Upper lobe of left lung (tissue), 6 donors: Measurements from ENCODE around the gene TAOK3. TPM values are rescaled to one million over a fixed set of nuclear protein-coding genes. Genes with fewer than 3 reads are reported as not detected.

Experiments
- ATAC-seq, 2 donors: fragments of 200-7000 bp; cut with Tn5 transposase; one replicate each; pipeline ENCODE4 v1.9.1; 2022; ENCODE audit warnings: mild to moderate bottlenecking in 2 of 2, moderate library complexity in 2 of 2; ENCODE audit not compliant: low FRiP score in 2 of 2
- DNase-seq, 2 donors: peaks; one replicate each; pipeline ENCODE4 v3.0.0-alpha.2; 2019 to 2020
- H3K27ac ChIP-seq, 4 donors: fragments of 200-600 bp; sonication (generic); one replicate each; pipeline ENCODE4 v1.5.1; 2016 to 2019
- H3K27me3 ChIP-seq, 4 donors: fragments of 200-600 bp; sonication (generic); one replicate each; pipeline ENCODE4 v1.5.1; 2017 to 2019
- H3K36me3 ChIP-seq, 4 donors: fragments of 200-600 bp; sonication (generic); one replicate each; pipeline ENCODE4 v1.5.1; 2016 to 2019
- H3K4me1 ChIP-seq, 4 donors: fragments of 200-600 bp; sonication (generic); one replicate each; pipeline ENCODE4 v1.5.1; 2018 to 2019
- H3K4me3 ChIP-seq, 4 donors: fragments of 200-600 bp; sonication (generic); one replicate each; pipeline ENCODE4 v1.5.1; 2017 to 2019; ENCODE audit warnings: mild to moderate bottlenecking in 2 of 4, moderate library complexity in 1 of 4
- H3K9me3 ChIP-seq, 4 donors: fragments of 200-600 bp; sonication (generic); one replicate each; pipeline ENCODE4 v1.5.1; 2018 to 2019
- CTCF ChIP-seq, 6 experiments: fragments of 450-650 bp in 4 of 6; fragments of 200-600 bp in 2 of 6; sonication (generic) in 2 of 6; IDR thresholded peaks; one replicate each; pipeline ENCODE4 v1.5.1; 2016 to 2019; ENCODE audit warnings: antibody characterized with exemption in 6 of 6
- EP300 ChIP-seq, 4 donors: sonication (generic); formaldehyde crosslinking; IDR thresholded peaks; one replicate each; pipeline ENCODE4 v1.5.1; 2017; ENCODE audit warnings: antibody characterized with exemption in 4 of 4, control low read depth in 2 of 4
- POLR2A ChIP-seq, 4 donors: fragments of 450-650 bp; IDR thresholded peaks; one replicate each; pipeline ENCODE4 v1.5.1; 2016 to 2017; ENCODE audit warnings: antibody characterized with exemption in 4 of 4, mild to moderate bottlenecking in 2 of 4
- POLR2AphosphoS5 ChIP-seq, 2 donors: sonication (generic); formaldehyde crosslinking; IDR thresholded peaks; one replicate each; pipeline ENCODE4 v1.5.1; 2017; ENCODE audit warnings: antibody characterized with exemption in 2 of 2
- WGBS, 2 donors: methylation state at CpG; one replicate each; pipeline ENCODE4 v1.1.5; 2017 to 2018; 5-methylcytosine and 5-hydroxymethylcytosine counted together
- total RNA-seq, 6 donors: library from RNA; depleted of rRNA in 4 of 6; stranded (reverse); fragments of >200 nt in 4 of 6; gene quantifications; one replicate each; pipeline versions ENCODE4 v1.1.0 to v1.2.1, GENCODE V29; 2016 to 2021
- donor health status: DM: no; HTN: no; CAD: no; lungs with moderate emphysema.
- donor health status: DM: no; HTN: yes; CAD: no; lungs with severe emphysema.

Gene TAOK3
- total RNA-seq, 6 donors from 2014 or later = 49.7 to 111 (median 67.8) TPM

GRCh38 chr12:118374126-118374725 is 1.5 kb upstream of the TAOK3 start:
- DNase-seq (no peak), ATAC-seq (no peak)
- no peak for TF ChIP-seq EP300 (IDR thresholded peaks at IDR 0.05)
- no peak for TF ChIP-seq CTCF (IDR thresholded peaks at IDR 0.05)
- no peak for TF ChIP-seq POLR2A (IDR thresholded peaks at IDR 0.05)
- no peak for TF ChIP-seq POLR2AphosphoS5 (IDR thresholded peaks at IDR 0.05)
- Histone ChIP-seq H3K4me1 (peaks cover 27 to 58% (median 42%) of the 10 kb centered on the region in 4 donors), H3K27ac (peak overlapping the region in 1 of 4 donors; percentile 95), H3K36me3 (peaks cover 0 to 8% (median 3%) of the 10 kb centered on the region in 4 donors), H3K27me3 (no peaks in the 10 kb centered on the region), H3K4me3 (no peak overlapping the region), H3K9me3 (no peaks in the 10 kb centered on the region)
- WGBS, 2 donors = 93 to 94% methylated on average over 14 of the region's 14 CpGs

GRCh38 chr12:118373616-118374015 is 909 bp upstream of the TAOK3 start:
- DNase-seq = no peak
- H3K4me3 ChIP-seq = peak overlapping the region in 3 of 4 donors; percentile 76 to 95 (median 77)
- 59 to 69% methylated on average over 5 of the region's 5 CpGs for WGBS, 2 donors
- H3K27ac ChIP-seq = peak overlapping the region; percentile 89 to 94 (median 92)
- peaks cover 27 to 56% (median 42%) of the 10 kb centered on the region in 4 donors for H3K4me1 ChIP-seq
- H3K9me3 ChIP-seq = no peaks in the 10 kb centered on the region
- H3K36me3 ChIP-seq = peaks cover 0 to 2% (median under 1%) of the 10 kb centered on the region in 4 donors
- TF ChIP-seq EP300 (IDR thresholded peaks at IDR 0.05) = no peak
- ATAC-seq = no peak
- H3K27me3 ChIP-seq = no peaks in the 10 kb centered on the region

- H3K27me3 ChIP-seq = no peaks in the 10 kb centered on the region
- 1 to 3% methylated on average over 30 to 43 of the region's 60 CpGs for WGBS, 2 donors
- ATAC-seq (no peak), DNase-seq (peak; percentile 41 to 86)
- H3K36me3 ChIP-seq = no peaks in the 10 kb centered on the region
- H3K9me3 ChIP-seq = no peaks in the 10 kb centered on the region
- peak overlapping the region; percentile 89 to 94 (median 92) for H3K27ac ChIP-seq
- H3K4me3 ChIP-seq = peak overlapping the region; percentile 76 to 95 (median 84)
- no peak for TF ChIP-seq POLR2AphosphoS5 (IDR thresholded peaks at IDR 0.05)
- TF ChIP-seq POLR2A (IDR thresholded peaks at IDR 0.05) = no peak
- TF ChIP-seq CTCF (IDR thresholded peaks at IDR 0.05) = no peak
- TF ChIP-seq EP300 (IDR thresholded peaks at IDR 0.05) = no peak
- H3K4me1 ChIP-seq = peaks cover 16 to 38% (median 29%) of the 10 kb centered on the region in 4 donors
Measured at GRCh38 chr12:118371321-118372282, 1.1 kb downstream of the TAOK3 start.

GRCh38 chr12:118370601-118371000 is 2.1 kb downstream of the TAOK3 start:
- no peaks in the 10 kb centered on the region for H3K9me3 ChIP-seq
- peak overlapping the region in 3 of 4 donors; percentile 76 to 95 (median 77) for H3K4me3 ChIP-seq
- 39 to 57% methylated on average over 3 of the region's 3 CpGs for WGBS, 2 donors
- ATAC-seq = no peak
- peaks cover 14 to 34% (median 27%) of the 10 kb centered on the region in 4 donors for H3K4me1 ChIP-seq
- TF ChIP-seq POLR2A (IDR thresholded peaks at IDR 0.05) (no peak), EP300 (IDR thresholded peaks at IDR 0.05) (no peak), CTCF (IDR thresholded peaks at IDR 0.05) (no peak), POLR2AphosphoS5 (IDR thresholded peaks at IDR 0.05) (no peak)
- DNase-seq = no peak
- H3K36me3 ChIP-seq = no peaks in the 10 kb centered on the region
- H3K27ac ChIP-seq = no peak overlapping the region
- H3K27me3 ChIP-seq = no peaks in the 10 kb centered on the region

- ATAC-seq (no peak), DNase-seq (no peak)
- peaks cover 8 to 30% (median 19%) of the 10 kb centered on the region in 4 donors for H3K4me1 ChIP-seq
- TF ChIP-seq EP300 (IDR thresholded peaks at IDR 0.05) (no peak), POLR2A (IDR thresholded peaks at IDR 0.05) (no peak), CTCF (IDR thresholded peaks at IDR 0.05) (no peak), POLR2AphosphoS5 (IDR thresholded peaks at IDR 0.05) (no peak)
- no peaks in the 10 kb centered on the region for H3K36me3 ChIP-seq
- WGBS, 2 donors = 68 to 81% methylated on average over 4 of the region's 4 CpGs
- H3K27me3 ChIP-seq = no peaks in the 10 kb centered on the region
- H3K9me3 ChIP-seq = no peaks in the 10 kb centered on the region
- H3K4me3 ChIP-seq = no peak overlapping the region
- no peak overlapping the region for H3K27ac ChIP-seq
Measured at GRCh38 chr12:118368821-118369220, 3.9 kb downstream of the TAOK3 start.
